Suppressor macrophage treated with lipopolysaccharide for 4 hours (primary cell): Measurements from ENCODE around the gene TTLL8.

Experiments used
- DNase-seq: peaks from one replicate; pipeline ENCODE4 v3.0.0-alpha.2; 2020

TTLL8 gene

GRCh38 chr22:50061141-50061823, 3.2 kb upstream of the TTLL8 start:
- no peak for DNase-seq

- DNase-seq, result no peak
Observed at GRCh38 chr22:50060441-50061140, 2.5 kb upstream of the TTLL8 start.

GRCh38 chr22:50059881-50060262, 1.8 kb upstream of the TTLL8 start:
- DNase-seq, result no peak

- no peak for DNase-seq
Observed at GRCh38 chr22:50058906-50059880, 1.1 kb upstream of the TTLL8 start.

- DNase-seq, result no peak
Observed at GRCh38 chr22:50057278-50058060, 629 bp downstream of the TTLL8 start.

GRCh38 chr22:50056214-50056972, 1.7 kb downstream of the TTLL8 start:
- no peak for DNase-seq

- no peak for DNase-seq
Observed at GRCh38 chr22:50053861-50054260, 4.2 kb downstream of the TTLL8 start.

GRCh38 chr22:50051930-50052329, 6.2 kb downstream of the TTLL8 start:
- DNase-seq, result no peak

- DNase-seq, result no peak
Observed at GRCh38 chr22:50049299-50050195, 8.6 kb downstream of the TTLL8 start.

- no peak for DNase-seq
Observed at GRCh38 chr22:50048836-50049235, 9.3 kb downstream of the TTLL8 start.

- DNase-seq, result no peak
Observed at GRCh38 chr22:50048061-50048765, 9.9 kb downstream of the TTLL8 start.

GRCh38 chr22:50047346-50047745, 10.8 kb downstream of the TTLL8 start:
- DNase-seq, result no peak

GRCh38 chr22:50046481-50047245, 11.4 kb downstream of the TTLL8 start:
- DNase-seq, result no peak

GRCh38 chr22:50046019-50046415, 12.1 kb downstream of the TTLL8 start:
- no peak for DNase-seq

GRCh38 chr22:50045211-50046018, 12.7 kb downstream of the TTLL8 start:
- DNase-seq, result no peak

GRCh38 chr22:50044485-50045118, 13.5 kb downstream of the TTLL8 start:
- DNase-seq, result no peak

GRCh38 chr22:50041361-50042065, 16.6 kb downstream of the TTLL8 start:
- DNase-seq, result no peak
